Right ventricle myocardium superior (tissue), 1 donor: ENCODE measurements around the gene SMARCD2. TPM values are rescaled to one million over a fixed set of nuclear protein-coding genes. Genes with fewer than 3 reads are reported as not detected.
"Not testable (repeated sequence)": the region's sequence is repeated elsewhere in the genome, so short reads cannot be mapped to it uniquely, and the experiment has no call there.

Experiments
- ATAC-seq: fragments of 200-7000 bp; cut with Tn5 transposase; one replicate; pipeline ENCODE4 v1.9.1; 2020; ENCODE audit warnings: mild to moderate bottlenecking; ENCODE audit not compliant: poor library complexity
- DNase-seq: peaks from one replicate; pipeline ENCODE4 v3.0.0-alpha.2; 2020
- intact Hi-C: fragments of 100-400 bp; cut with DNase I; formaldehyde crosslinking; loops from one replicate; pipeline ENCODE4 v1.11.2; 2022
- total RNA-seq: library from RNA; stranded (reverse); fragmentation: NEBNext Ultra II Directional; extraction: Animal tissue kit (Norgen Biotek cat#: 25700); gene quantifications from one replicate; pipeline ENCODE4 v1.2.1, GENCODE V29; 2021
- donor health status: DM: no; HTN: yes; CAD: no; lungs with severe emphysema.

Gene SMARCD2
- total RNA-seq, 1 donor from 2014 or later = 22.0 TPM

- DNase-seq = no peak
- ATAC-seq = no peak
- intact Hi-C loops = no loop called here
These were observed 21.4 kb downstream of the SMARCD2 start for GRCh38 chr17:63820963-63821561.

- ATAC-seq = no peak
- DNase-seq = no peak
- intact Hi-C loops = no loop called here
These were observed 22.6 kb downstream of the SMARCD2 start for GRCh38 chr17:63819585-63820537.

GRCh38 chr17:63819131-63819530 lies 23.4 kb downstream of the SMARCD2 start:
- ATAC-seq = no peak
- no peak for DNase-seq
- intact Hi-C loops = no loop called here

- DNase-seq (no peak), ATAC-seq (no peak)
- intact Hi-C loops = no loop called here
These were observed 24.6 kb downstream of the SMARCD2 start for GRCh38 chr17:63817736-63818385.

GRCh38 chr17:63816669-63817068 lies 25.8 kb downstream of the SMARCD2 start:
- ATAC-seq (no peak), DNase-seq (no peak)
- intact Hi-C loops = no loop called here

GRCh38 chr17:63816123-63816522 lies 26.4 kb downstream of the SMARCD2 start:
- DNase-seq (no peak), ATAC-seq (no peak)
- intact Hi-C loops = no loop called here

- no peak for DNase-seq
- intact Hi-C loops = no loop called here
- ATAC-seq = no peak
These were observed 32.5 kb downstream of the SMARCD2 start for GRCh38 chr17:63809970-63810369.

GRCh38 chr17:63805591-63805990 lies 36.9 kb downstream of the SMARCD2 start:
- DNase-seq (no peak), ATAC-seq (no peak)
- intact Hi-C loops = no loop called here

GRCh38 chr17:63804328-63804727 lies 38.2 kb downstream of the SMARCD2 start:
- DNase-seq (no peak), ATAC-seq (no peak)
- intact Hi-C loops = no loop called here

GRCh38 chr17:63800783-63801182 lies 41.7 kb downstream of the SMARCD2 start:
- ATAC-seq (no peak), DNase-seq (no peak)
- intact Hi-C loops = no loop called here

- intact Hi-C loops = no loop called here
- ATAC-seq (no peak), DNase-seq (no peak)
These were observed 43.8 kb downstream of the SMARCD2 start for GRCh38 chr17:63798572-63799106.

GRCh38 chr17:63796375-63796774 lies 46.1 kb downstream of the SMARCD2 start:
- intact Hi-C loops, DNase-seq, ATAC-seq: not testable (repeated sequence)

GRCh38 chr17:63792055-63792729 lies 50.3 kb downstream of the SMARCD2 start:
- intact Hi-C loops = no loop called here
- DNase-seq = no peak
- no peak for ATAC-seq

- ATAC-seq (no peak), DNase-seq (no peak)
- intact Hi-C loops = no loop called here
These were observed 52.4 kb downstream of the SMARCD2 start for GRCh38 chr17:63790057-63790456.

GRCh38 chr17:63786971-63787711 lies 55.3 kb downstream of the SMARCD2 start:
- ATAC-seq = no peak

GRCh38 chr17:63786117-63786516 lies 56.4 kb downstream of the SMARCD2 start:
- intact Hi-C loops = no loop called here
- DNase-seq = no peak
- no peak for ATAC-seq

More at GRCh38 chr17:63786971-63787711, 55.3 kb downstream of the SMARCD2 start:
- DNase-seq = no peak
- intact Hi-C loops = no loop called here

GRCh38 chr17:63785556-63785955 lies 56.9 kb downstream of the SMARCD2 start:
- DNase-seq (no peak), ATAC-seq (no peak)
- intact Hi-C loops = no loop called here

- DNase-seq (no peak), ATAC-seq (no peak)
- intact Hi-C loops = no loop called here
These were observed 59.0 kb downstream of the SMARCD2 start for GRCh38 chr17:63783522-63783921.
